GM12878 (cell line): ENCODE measurements around the gene PRR16. TPM values are rescaled to one million over a fixed set of nuclear protein-coding genes. Genes with fewer than 3 reads are reported as not detected.

Source experiments
- ATAC-seq: fragments of 200-7000 bp; cut with Tn5 transposase; 3 replicates; pipeline ENCODE4 v1.9.1; 2020; ENCODE audit warnings: mild to moderate bottlenecking, moderate library complexity
- BruUV-seq: library from RNA; stranded (reverse); fragments of 400-500 nt; replicated peaks from 2 replicates; lab custom pipeline; 2021; lab: Mats Ljungman, UMichigan
- CTCF ChIA-PET: fragments of 300-600 bp; sonication (Branson Sonifier 250); formaldehyde crosslinking; extraction: SDS; loops from one replicate; lab custom pipeline; 2021; ENCODE audit warnings: inconsistent platforms; lab: Yijun Ruan, JAX
- POLR2A ChIA-PET: fragments of 350-600 bp; formaldehyde crosslinking; extraction: SDS; loops from one replicate; lab custom pipeline; 2021; ENCODE audit warnings: inconsistent platforms; lab: Charles Lee
- RAD21 ChIA-PET: fragments of 300-600 bp; sonication (Branson Sonifier 250); formaldehyde crosslinking; loops from one replicate; lab custom pipeline; 2023; ENCODE audit warnings: antibody characterized with exemption; ENCODE audit not compliant: unreplicated experiment; lab: Charles Lee
- SMC1A ChIA-PET: fragments of 300-600 bp; sonication (Branson Sonifier 250); formaldehyde crosslinking; loops from one replicate; lab custom pipeline; 2023; ENCODE audit not compliant: unreplicated experiment, uncharacterized antibody; lab: Charles Lee
- DNase-seq: peaks from one replicate; pipeline ENCODE4 v3.0.0-alpha.2; 2011; ENCODE audit warnings: low read depth, low spot score
- FAIRE-seq: peaks from 3 replicates; lab custom pipeline; 2011; peaks lifted over from hg19 to GRCh38; lab: Jason Lieb, UNC
- H2AFZ ChIP-seq: 2 replicates; pipeline ENCODE4 v1.6.0; 2011; ENCODE audit warnings: low read depth, low read length, control low read depth; ENCODE audit not compliant: control insufficient read depth
- H3K27ac ChIP-seq: 2 replicates; pipeline ENCODE4 v1.5.1; 2011; ENCODE audit warnings: control low read depth; ENCODE audit not compliant: control insufficient read depth, insufficient read depth
- H3K27me3 ChIP-seq, 2 experiments: replicated peaks in 1 of 2; 2 replicates each; pipeline versions ENCODE4 v1.6.0 to v1.6.1; 2011; ENCODE audit warnings: low read length in 1 of 2; ENCODE audit not compliant: control insufficient read depth in 2 of 2, insufficient read depth in 2 of 2
- H3K36me3 ChIP-seq, 2 experiments: 2 replicates each; pipeline ENCODE4 v1.5.1; 2011; ENCODE audit warnings: low read length in 1 of 2; ENCODE audit not compliant: control insufficient read depth in 2 of 2, insufficient read depth in 2 of 2
- H3K4me1 ChIP-seq: 2 replicates; pipeline ENCODE4 v1.6.1; 2011; ENCODE audit warnings: mild to moderate bottlenecking, low read length, moderate library complexity, mixed read lengths; ENCODE audit not compliant: control insufficient read depth, insufficient read depth
- H3K4me2 ChIP-seq: 2 replicates; pipeline ENCODE4 v1.6.0; 2011; ENCODE audit warnings: control low read depth; ENCODE audit not compliant: control insufficient read depth, insufficient read depth
- H3K4me3 ChIP-seq: fragments of 200-600 bp; sonication (generic); 2 replicates; pipeline ENCODE4 v1.5.1; 2016
- H3K79me2 ChIP-seq: 2 replicates; pipeline ENCODE4 v1.6.0; 2011; ENCODE audit warnings: low read length; ENCODE audit not compliant: control insufficient read depth, insufficient read depth
- H3K9ac ChIP-seq: 2 replicates; pipeline ENCODE4 v1.8.0; 2011; ENCODE audit warnings: low read length, control low read depth, mixed read lengths; ENCODE audit not compliant: control insufficient read depth, insufficient read depth
- H3K9me3 ChIP-seq: replicated peaks from 3 replicates; pipeline ENCODE4 v1.5.1; 2011; ENCODE audit warnings: mild to moderate bottlenecking, low read length; ENCODE audit not compliant: control insufficient read depth, insufficient read depth
- H4K20me1 ChIP-seq: 2 replicates; pipeline ENCODE4 v1.6.0; 2011; ENCODE audit not compliant: control insufficient read depth, insufficient read depth
- ASH2L ChIP-seq: fragments of 300-600, 200-600 bp; sonication (generic); IDR thresholded peaks from 2 replicates; pipeline ENCODE4 v1.6.1; 2017; ENCODE audit warnings: low read depth, mild to moderate bottlenecking, borderline replicate concordance
- BACH1 ChIP-seq: fragments of 450-650 bp; IDR thresholded peaks from 2 replicates; pipeline ENCODE4 v1.6.1; 2017; ENCODE audit warnings: mild to moderate bottlenecking, borderline replicate concordance
- CBFB ChIP-seq: IDR thresholded peaks from 2 replicates; pipeline ENCODE4 v1.6.1; 2016; ENCODE audit warnings: antibody characterized with exemption, low read depth
- CHD2 ChIP-seq: IDR thresholded peaks from 2 replicates; pipeline ENCODE4 v1.6.1; 2011; ENCODE audit warnings: low read depth, low read length, improper control_type of control experiment, borderline replicate concordance
- KDM1A ChIP-seq: fragments of 200-600 bp; sonication (generic); IDR thresholded peaks from 2 replicates; pipeline ENCODE4 v1.6.1; 2016; ENCODE audit warnings: borderline replicate concordance
- MAX ChIP-seq: IDR thresholded peaks from 2 replicates; pipeline ENCODE4 v1.6.1; 2012; ENCODE audit warnings: low read depth, low read length, improper control_type of control experiment
- POLR2A ChIP-seq: IDR thresholded peaks from 2 replicates; pipeline ENCODE4 v1.6.1; 2011; ENCODE audit warnings: low read depth, mild to moderate bottlenecking, low read length
- RCOR1 ChIP-seq: conservative IDR thresholded peaks from 2 replicates; pipeline ENCODE4 v1.6.1; 2012; ENCODE audit warnings: low read depth, low read length, improper control_type of control experiment
- RELB ChIP-seq: fragments of 450-650 bp; IDR thresholded peaks from 2 replicates; pipeline ENCODE4 v1.6.1; 2017; ENCODE audit warnings: low read depth, mild to moderate bottlenecking, moderate library complexity
- RFX5 ChIP-seq: IDR thresholded peaks from 2 replicates; pipeline ENCODE4 v1.6.1; 2011; ENCODE audit warnings: low read depth, low read length, improper control_type of control experiment
- SMAD5 ChIP-seq: IDR thresholded peaks from 2 replicates; pipeline ENCODE4 v1.6.1; 2016; ENCODE audit warnings: antibody characterized with exemption, low read depth
- WRNIP1 ChIP-seq: IDR thresholded peaks from 2 replicates; pipeline ENCODE4 v1.6.1; 2011; ENCODE audit warnings: low read depth, low read length, improper control_type of control experiment, borderline replicate concordance
- ZBTB33 ChIP-seq: fragments of 450-650 bp; IDR thresholded peaks from 2 replicates; pipeline ENCODE4 v1.6.1; 2017; ENCODE audit warnings: mild to moderate bottlenecking
- WGBS: methylation state at CpG from one replicate; pipeline ENCODE4 v1.1.6; 2016; ENCODE audit warnings: low lambda C conversion rate; ENCODE audit not compliant: insufficient replicate concordance, insufficient coverage; ENCODE audit errors: missing lambda C conversion rate; 5-methylcytosine and 5-hydroxymethylcytosine counted together
- in situ Hi-C: fragments of 300-500 bp; cut with MboI; formaldehyde crosslinking; loops from 9 replicates; pipeline ENCODE4 v1.14.3; 2018; ENCODE audit warnings: mixed read lengths
- intact Hi-C: fragments of 100-400 bp; cut with micrococcal nuclease; formaldehyde crosslinking; loops from one replicate; pipeline ENCODE4 v1.14.2; 2022; ENCODE audit not compliant: unreplicated experiment
- polyA plus RNA-seq, 11 experiments: library from polyadenylated mRNA; depleted of rRNA in 4 of 11; unstranded in 6 of 11; stranded (reverse) in 5 of 11; fragments of >200 nt; fragmentation: Nextera tagmentation in 4 of 11; fragmentation: Illumina TruSeq in 1 of 11; extraction: Ambion mirVana in 4 of 11; extraction: Trizol in 1 of 11; gene quantifications; 1 replicate in 1 of 11; 2 replicates in 10 of 11; pipeline versions ENCODE4 v1.2.1 to v1.2.3, GENCODE V29; 2011 to 2016; ENCODE audit warnings: inconsistent platforms in 2 of 11, missing spikeins in 2 of 11, low read depth in 1 of 11
- total RNA-seq, 4 experiments: library from RNA; depleted of rRNA in 3 of 4; stranded (reverse); fragments of >200 nt in 3 of 4; fragmentation: Illumina TruSeq in 1 of 4; extraction: Trizol in 1 of 4; gene quantifications; 2 replicates each; pipeline versions ENCODE4 v1.2.1 to v1.2.3, GENCODE V29; 2013 to 2021
- TF ChIP-seq, protein P1 (sequence below): fragments of 450-650 bp; IDR thresholded peaks from 2 replicates; pipeline ENCODE4 v1.6.1; 2016; ENCODE audit warnings: mild to moderate bottlenecking
- TF ChIP-seq, protein P2 (sequence below): IDR thresholded peaks from 2 replicates; pipeline ENCODE4 v1.6.1; 2012; ENCODE audit warnings: improper control_type of control experiment, low read depth, low read length; ENCODE audit not compliant: insufficient replicate concordance

PRR16 gene
- total and polyA plus RNA-seq, 10 of the 15 experiments (the other 5 are each of a cell fraction or from before 2014, with no cell fraction given) = not detected

- DNase-seq = no peak
- no peaks in the 10 kb centered on the region for H3K36me3 ChIP-seq
- SMC1A ChIA-PET = interaction anchor here (0.6 kb wide), 1 partner anchor 483 kb away, joined by 3 read pairs; no protein-coding TSS in a partner anchor
- CTCF ChIA-PET = no interaction called here
- no peaks in the 10 kb centered on the region for H3K4me1 ChIP-seq
- 48% methylated on average over 3 of the region's 3 CpGs for WGBS
- no peak overlapping the region for H3K4me2 ChIP-seq
- FAIRE-seq = no peak
- RAD21 ChIA-PET = no interaction called here
- intact Hi-C loops (no loop called here), in situ Hi-C loops (no loop called here)
- no peaks in the 10 kb centered on the region for H4K20me1 ChIP-seq
- H3K4me3 ChIP-seq = no peak overlapping the region
- H3K9ac ChIP-seq = no peak overlapping the region
- ATAC-seq = no peak
- no peaks in the 10 kb centered on the region for H3K27me3 ChIP-seq
- H2AFZ ChIP-seq = no peak overlapping the region
- H3K9me3 ChIP-seq = no peaks in the 10 kb centered on the region
- H3K79me2 ChIP-seq = no peaks in the 10 kb centered on the region
- BruUV-seq = no TSS peak
- POLR2A ChIA-PET = no interaction called here
- H3K27ac ChIP-seq = no peak overlapping the region
- TF ChIP-seq POLR2A (no peak), CBFB (no peak), BACH1 (no peak), MAX (no peak), WRNIP1 (no peak), CHD2 (no peak), RCOR1 (no peak), SMAD5 (no peak), ZBTB33 (no peak), KDM1A (no peak), ASH2L (no peak), RELB (no peak), RFX5 (no peak)
- TF ChIP-seq, protein P1, sequence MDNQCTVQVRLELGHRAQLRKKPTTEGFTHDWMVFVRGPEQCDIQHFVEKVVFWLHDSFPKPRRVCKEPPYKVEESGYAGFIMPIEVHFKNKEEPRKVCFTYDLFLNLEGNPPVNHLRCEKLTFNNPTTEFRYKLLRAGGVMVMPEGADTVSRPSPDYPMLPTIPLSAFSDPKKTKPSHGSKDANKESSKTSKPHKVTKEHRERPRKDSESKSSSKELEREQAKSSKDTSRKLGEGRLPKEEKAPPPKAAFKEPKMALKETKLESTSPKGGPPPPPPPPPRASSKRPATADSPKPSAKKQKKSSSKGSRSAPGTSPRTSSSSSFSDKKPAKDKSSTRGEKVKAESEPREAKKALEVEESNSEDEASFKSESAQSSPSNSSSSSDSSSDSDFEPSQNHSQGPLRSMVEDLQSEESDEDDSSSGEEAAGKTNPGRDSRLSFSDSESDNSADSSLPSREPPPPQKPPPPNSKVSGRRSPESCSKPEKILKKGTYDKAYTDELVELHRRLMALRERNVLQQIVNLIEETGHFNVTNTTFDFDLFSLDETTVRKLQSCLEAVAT = no peak
- TF ChIP-seq, protein P2, sequence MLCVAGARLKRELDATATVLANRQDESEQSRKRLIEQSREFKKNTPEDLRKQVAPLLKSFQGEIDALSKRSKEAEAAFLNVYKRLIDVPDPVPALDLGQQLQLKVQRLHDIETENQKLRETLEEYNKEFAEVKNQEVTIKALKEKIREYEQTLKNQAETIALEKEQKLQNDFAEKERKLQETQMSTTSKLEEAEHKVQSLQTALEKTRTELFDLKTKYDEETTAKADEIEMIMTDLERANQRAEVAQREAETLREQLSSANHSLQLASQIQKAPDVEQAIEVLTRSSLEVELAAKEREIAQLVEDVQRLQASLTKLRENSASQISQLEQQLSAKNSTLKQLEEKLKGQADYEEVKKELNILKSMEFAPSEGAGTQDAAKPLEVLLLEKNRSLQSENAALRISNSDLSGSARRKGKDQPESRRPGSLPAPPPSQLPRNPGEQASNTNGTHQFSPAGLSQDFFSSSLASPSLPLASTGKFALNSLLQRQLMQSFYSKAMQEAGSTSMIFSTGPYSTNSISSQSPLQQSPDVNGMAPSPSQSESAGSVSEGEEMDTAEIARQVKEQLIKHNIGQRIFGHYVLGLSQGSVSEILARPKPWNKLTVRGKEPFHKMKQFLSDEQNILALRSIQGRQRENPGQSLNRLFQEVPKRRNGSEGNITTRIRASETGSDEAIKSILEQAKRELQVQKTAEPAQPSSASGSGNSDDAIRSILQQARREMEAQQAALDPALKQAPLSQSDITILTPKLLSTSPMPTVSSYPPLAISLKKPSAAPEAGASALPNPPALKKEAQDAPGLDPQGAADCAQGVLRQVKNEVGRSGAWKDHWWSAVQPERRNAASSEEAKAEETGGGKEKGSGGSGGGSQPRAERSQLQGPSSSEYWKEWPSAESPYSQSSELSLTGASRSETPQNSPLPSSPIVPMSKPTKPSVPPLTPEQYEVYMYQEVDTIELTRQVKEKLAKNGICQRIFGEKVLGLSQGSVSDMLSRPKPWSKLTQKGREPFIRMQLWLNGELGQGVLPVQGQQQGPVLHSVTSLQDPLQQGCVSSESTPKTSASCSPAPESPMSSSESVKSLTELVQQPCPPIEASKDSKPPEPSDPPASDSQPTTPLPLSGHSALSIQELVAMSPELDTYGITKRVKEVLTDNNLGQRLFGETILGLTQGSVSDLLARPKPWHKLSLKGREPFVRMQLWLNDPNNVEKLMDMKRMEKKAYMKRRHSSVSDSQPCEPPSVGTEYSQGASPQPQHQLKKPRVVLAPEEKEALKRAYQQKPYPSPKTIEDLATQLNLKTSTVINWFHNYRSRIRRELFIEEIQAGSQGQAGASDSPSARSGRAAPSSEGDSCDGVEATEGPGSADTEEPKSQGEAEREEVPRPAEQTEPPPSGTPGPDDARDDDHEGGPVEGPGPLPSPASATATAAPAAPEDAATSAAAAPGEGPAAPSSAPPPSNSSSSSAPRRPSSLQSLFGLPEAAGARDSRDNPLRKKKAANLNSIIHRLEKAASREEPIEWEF = no peak
Observed at GRCh38 chr5:120632430-120632829, 168.3 kb downstream of the PRR16 start.
